Neutrophil (primary cell): Measurements from ENCODE around the gene OR5P2.
"Not testable (repeated sequence)": the region's sequence is repeated elsewhere in the genome, so short reads cannot be mapped to it uniquely, and the experiment has no call there.

Experiments used
- H3K27ac ChIP-seq: fragments of 200-600 bp; sonication (generic); 2 replicates; pipeline ENCODE4 v1.5.1; 2016; ENCODE audit warnings: mild to moderate bottlenecking, moderate library complexity
- H3K27me3 ChIP-seq: fragments of 200-600 bp; sonication (generic); 2 replicates; pipeline ENCODE4 v1.6.0; 2016; ENCODE audit warnings: mild to moderate bottlenecking
- H3K36me3 ChIP-seq: fragments of 200-600 bp; sonication (generic); 2 replicates; pipeline ENCODE4 v1.5.1; 2017
- H3K4me1 ChIP-seq, 2 experiments: fragments of 200-600 bp in 1 of 2; sonication (generic) in 1 of 2; 1 replicate in 1 of 2; 2 replicates in 1 of 2; pipeline versions ENCODE4 v1.5.1 to v1.6.1; 2013 to 2016; ENCODE audit warnings: low read depth in 1 of 2, low read length in 1 of 2, mild to moderate bottlenecking in 1 of 2, moderate library complexity in 1 of 2; ENCODE audit not compliant: control insufficient read depth in 1 of 2, insufficient read depth in 1 of 2
- H3K4me3 ChIP-seq, 2 experiments: fragments of 200-600 bp in 1 of 2; sonication (generic) in 1 of 2; 1 replicate in 1 of 2; 2 replicates in 1 of 2; pipeline ENCODE4 v1.5.1; 2013 to 2016; ENCODE audit warnings: low read depth in 1 of 2, low read length in 1 of 2, mild to moderate bottlenecking in 1 of 2, moderate library complexity in 1 of 2
- H3K9me3 ChIP-seq: fragments of 200-600 bp; sonication (generic); 2 replicates; pipeline ENCODE4 v1.5.1; 2016
- TF ChIP-seq, protein P1 (sequence below): fragments of 200-600 bp; sonication (generic); IDR thresholded peaks from 2 replicates; pipeline ENCODE4 v1.5.1; 2016; ENCODE audit warnings: antibody characterized with exemption

OR5P2 gene

DNA sequence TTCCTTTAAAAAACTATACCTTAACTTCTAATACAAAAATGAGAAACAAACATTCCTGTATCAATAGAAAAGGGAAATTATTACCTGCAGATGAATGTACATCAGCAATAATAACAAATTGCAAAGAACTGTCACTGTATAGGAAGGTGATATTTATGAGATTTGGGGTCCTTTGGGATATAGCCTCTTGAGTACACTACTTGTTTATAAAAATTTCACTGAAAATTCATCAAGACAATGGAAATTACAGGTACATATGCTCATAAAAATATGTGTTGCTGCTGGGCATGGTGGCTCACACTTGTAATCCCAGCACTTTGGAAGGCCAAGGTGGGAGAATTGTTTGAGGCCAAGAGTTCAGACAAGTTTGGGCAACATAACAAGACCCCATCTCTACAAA is 34.0 kb upstream of the OR5P2 start, which contains the start of gene OR5P3:
Gene OR5P3 (minus strand): TSS at position 101 of the 400 bp plus-strand sequence.
- no peak within 1 kb of the TSS for H3K4me3 ChIP-seq
- H3K36me3 ChIP-seq, result no peaks in the 10 kb centered on the region
- no peaks in the 10 kb centered on the region for H3K27me3 ChIP-seq
- H3K4me1 ChIP-seq, result no peaks in the 10 kb centered on the region
- no peak within 1 kb of the TSS for H3K27ac ChIP-seq
- TF ChIP-seq, protein P1, sequence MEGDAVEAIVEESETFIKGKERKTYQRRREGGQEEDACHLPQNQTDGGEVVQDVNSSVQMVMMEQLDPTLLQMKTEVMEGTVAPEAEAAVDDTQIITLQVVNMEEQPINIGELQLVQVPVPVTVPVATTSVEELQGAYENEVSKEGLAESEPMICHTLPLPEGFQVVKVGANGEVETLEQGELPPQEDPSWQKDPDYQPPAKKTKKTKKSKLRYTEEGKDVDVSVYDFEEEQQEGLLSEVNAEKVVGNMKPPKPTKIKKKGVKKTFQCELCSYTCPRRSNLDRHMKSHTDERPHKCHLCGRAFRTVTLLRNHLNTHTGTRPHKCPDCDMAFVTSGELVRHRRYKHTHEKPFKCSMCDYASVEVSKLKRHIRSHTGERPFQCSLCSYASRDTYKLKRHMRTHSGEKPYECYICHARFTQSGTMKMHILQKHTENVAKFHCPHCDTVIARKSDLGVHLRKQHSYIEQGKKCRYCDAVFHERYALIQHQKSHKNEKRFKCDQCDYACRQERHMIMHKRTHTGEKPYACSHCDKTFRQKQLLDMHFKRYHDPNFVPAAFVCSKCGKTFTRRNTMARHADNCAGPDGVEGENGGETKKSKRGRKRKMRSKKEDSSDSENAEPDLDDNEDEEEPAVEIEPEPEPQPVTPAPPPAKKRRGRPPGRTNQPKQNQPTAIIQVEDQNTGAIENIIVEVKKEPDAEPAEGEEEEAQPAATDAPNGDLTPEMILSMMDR, result no peak
- no peaks in the 10 kb centered on the region for H3K9me3 ChIP-seq

DNA sequence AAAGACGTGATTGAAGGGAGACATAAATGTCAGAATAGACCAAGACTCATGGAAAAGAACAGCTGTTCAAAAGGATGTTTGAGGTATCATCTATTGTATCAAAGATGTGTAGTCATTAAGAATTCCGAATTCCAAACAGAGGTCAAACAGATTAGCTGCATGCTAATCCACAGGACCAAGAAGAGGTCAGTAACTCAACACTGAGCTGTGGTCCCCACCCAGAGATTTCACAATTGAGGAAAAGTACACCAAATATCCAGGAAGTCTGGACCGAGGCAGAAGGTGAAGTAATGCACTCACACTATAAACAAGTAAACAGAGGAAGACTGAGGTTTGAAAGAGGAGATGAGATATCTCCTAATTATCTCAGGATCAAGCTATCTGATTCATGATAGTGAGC is 29.6 kb upstream of the OR5P2 start:
- TF ChIP-seq, protein P1, result no peak
- Histone ChIP-seq H3K36me3 (no peaks in the 10 kb centered on the region), H3K4me1 (no peaks in the 10 kb centered on the region), H3K9me3 (no peaks in the 10 kb centered on the region), H3K27me3 (no peaks in the 10 kb centered on the region), H3K27ac (no peak overlapping the region), H3K4me3 (no peak overlapping the region)

DNA sequence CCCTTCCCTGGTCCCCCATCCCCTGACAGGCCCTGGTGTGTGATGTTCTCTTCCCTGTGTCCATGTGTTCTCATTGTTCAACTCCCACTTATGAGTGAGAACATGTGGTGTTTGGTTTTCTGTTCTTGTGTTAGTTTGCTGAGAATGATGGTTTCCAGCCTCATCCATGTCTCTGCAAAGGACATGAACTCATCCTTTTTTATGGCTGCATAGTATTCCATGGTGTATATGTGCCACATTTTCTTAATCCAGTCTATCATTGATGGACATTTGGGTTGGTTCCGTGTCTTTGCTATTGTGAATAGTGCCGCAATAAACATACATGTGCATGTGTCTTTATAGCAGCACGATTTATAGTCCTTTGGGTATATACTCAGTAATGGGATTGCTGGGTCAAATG is 23.7 kb upstream of the OR5P2 start:
- not testable (repeated sequence) for H3K27ac ChIP-seq, H3K9me3 ChIP-seq, H3K4me1 ChIP-seq, H3K36me3 ChIP-seq, H3K4me3 ChIP-seq, H3K27me3 ChIP-seq

DNA sequence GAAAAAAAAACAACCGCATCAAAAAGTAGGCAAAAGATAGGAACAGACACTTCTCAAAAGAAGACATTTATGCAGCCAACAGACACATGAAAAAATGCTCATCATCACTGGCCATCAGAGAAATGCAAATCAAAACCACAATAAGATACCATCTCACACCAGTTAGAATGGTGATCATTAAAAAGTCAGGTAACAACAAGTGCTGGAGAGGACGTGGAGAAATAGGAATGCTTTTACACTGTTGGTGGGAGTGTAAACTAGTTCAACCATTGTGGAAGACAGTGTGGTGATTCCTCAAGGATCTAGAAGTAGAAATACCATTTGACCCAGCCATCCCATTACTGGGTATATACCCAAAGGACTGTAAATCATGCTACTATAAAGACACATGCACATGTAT is 18.2 kb upstream of the OR5P2 start:
- not testable (repeated sequence) for H3K27me3 ChIP-seq, H3K4me1 ChIP-seq, H3K4me3 ChIP-seq, H3K27ac ChIP-seq, H3K36me3 ChIP-seq, H3K9me3 ChIP-seq

DNA sequence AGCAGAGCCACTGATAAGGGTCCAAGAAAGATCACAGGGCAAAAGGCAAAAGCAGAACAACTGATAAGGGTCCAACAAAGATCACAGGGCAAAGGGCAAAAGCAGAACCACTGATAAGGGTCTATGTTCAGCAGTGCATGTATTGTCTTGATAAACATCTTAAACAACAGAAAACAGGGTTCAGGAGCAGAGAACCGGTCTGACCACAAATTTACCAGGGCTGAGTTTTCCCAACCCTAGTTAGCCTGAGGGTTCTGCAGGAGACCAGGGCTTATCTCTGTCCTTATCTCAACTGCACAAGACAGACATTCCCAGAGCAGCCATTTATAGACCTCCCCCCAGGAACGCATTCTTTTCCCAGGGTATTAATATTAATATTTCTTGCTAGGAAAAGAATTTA is 13.6 kb upstream of the OR5P2 start:
- not testable (repeated sequence) for H3K4me3 ChIP-seq, H3K36me3 ChIP-seq, H3K9me3 ChIP-seq, H3K27me3 ChIP-seq, H3K4me1 ChIP-seq, H3K27ac ChIP-seq

DNA sequence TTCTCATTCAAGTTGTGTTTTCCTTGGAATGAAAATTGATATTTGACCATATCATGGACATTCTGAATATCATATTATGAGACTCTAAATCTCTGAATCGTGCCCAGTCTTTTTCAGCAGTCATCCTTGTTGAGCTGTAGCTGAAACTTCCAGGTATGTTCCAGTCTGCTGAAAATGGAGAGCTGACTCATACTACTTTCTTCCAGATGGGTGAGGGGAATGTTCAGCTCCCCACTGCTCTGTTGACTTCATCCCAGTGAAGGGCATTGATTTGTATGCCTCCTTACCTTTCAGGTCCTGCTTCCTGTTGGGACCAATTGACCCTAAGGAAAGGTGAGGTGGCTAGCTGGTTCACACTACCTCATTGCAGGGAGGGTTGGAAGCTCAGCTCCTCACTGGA is 3.5 kb downstream of the OR5P2 start:
- Histone ChIP-seq H3K4me3 (no peak overlapping the region), H3K4me1 (no peaks in the 10 kb centered on the region), H3K27me3 (no peaks in the 10 kb centered on the region), H3K36me3 (no peaks in the 10 kb centered on the region), H3K9me3 (no peaks in the 10 kb centered on the region), H3K27ac (no peak overlapping the region)
- TF ChIP-seq, protein P1, result no peak

DNA sequence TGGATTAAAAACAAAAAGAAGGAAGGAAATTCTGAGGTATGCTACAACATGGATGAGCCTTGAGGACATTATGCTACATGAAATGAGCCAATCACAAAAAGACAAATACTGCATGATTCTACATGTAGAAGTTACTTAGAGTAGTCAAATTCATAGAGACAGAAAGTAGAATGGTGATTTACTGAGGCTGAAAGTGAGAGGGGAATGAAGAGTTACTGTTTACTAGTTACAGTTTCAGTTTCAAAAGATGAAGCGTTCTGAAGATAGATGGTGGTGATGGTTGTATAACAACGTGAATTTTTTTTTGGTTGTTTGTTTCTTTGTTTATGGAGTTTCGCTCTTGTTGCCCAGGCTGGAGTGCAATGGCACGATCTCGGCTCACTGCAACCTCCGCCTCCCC is 9.5 kb downstream of the OR5P2 start:
- Histone ChIP-seq H3K36me3 (no peaks in the 10 kb centered on the region), H3K4me3 (no peak overlapping the region), H3K27me3 (no peaks in the 10 kb centered on the region), H3K4me1 (no peaks in the 10 kb centered on the region), H3K27ac (no peak overlapping the region), H3K9me3 (no peaks in the 10 kb centered on the region)
- TF ChIP-seq, protein P1, result no peak
